Kidney capillary endothelial cell (primary cell): ENCODE data around the gene HOXC10.
A peak's percentile ranks its signal among the peaks of the same experiment; 100 is the strongest.

ENCODE experiments used
- DNase-seq: peaks from one replicate; pipeline ENCODE4 v3.0.0-alpha.2; 2018; ENCODE audit warnings: low spot score

Gene HOXC10

DNA sequence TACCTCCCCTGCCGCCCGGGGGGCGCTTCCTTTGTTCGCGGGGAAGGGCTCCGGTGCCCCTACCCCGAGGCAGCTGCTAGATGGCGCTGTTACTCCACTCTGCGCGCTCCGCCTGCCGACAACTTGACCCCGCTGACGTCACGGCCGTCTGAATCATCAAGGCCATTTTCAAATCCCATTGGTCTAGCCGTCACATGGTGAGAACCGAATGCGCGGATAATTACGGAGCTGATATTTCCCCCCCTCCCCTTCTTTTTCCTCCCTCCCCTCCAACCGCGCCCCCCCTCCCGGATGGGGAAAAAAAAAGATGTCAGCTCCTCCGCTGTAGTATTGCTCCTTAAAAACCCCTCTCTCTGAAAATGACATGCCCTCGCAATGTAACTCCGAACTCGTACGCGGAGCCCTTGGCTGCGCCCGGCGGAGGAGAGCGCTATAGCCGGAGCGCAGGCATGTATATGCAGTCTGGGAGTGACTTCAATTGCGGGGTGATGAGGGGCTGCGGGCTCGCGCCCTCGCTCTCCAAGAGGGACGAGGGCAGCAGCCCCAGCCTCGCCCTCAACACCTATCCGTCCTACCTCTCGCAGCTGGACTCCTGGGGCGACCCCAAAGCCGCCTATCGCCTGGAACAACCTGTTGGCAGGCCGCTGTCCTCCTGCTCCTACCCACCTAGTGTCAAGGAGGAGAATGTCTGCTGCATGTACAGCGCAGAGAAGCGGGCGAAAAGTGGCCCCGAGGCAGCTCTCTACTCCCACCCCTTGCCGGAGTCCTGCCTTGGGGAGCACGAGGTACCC, at the start of gene HOXC10:
Gene HOXC10 (plus strand): TSS at position 246 of the 791 bp plus-strand sequence. CDS start 114 bp downstream, at position 360.
- DNase-seq, result peak; percentile 86

DNA sequence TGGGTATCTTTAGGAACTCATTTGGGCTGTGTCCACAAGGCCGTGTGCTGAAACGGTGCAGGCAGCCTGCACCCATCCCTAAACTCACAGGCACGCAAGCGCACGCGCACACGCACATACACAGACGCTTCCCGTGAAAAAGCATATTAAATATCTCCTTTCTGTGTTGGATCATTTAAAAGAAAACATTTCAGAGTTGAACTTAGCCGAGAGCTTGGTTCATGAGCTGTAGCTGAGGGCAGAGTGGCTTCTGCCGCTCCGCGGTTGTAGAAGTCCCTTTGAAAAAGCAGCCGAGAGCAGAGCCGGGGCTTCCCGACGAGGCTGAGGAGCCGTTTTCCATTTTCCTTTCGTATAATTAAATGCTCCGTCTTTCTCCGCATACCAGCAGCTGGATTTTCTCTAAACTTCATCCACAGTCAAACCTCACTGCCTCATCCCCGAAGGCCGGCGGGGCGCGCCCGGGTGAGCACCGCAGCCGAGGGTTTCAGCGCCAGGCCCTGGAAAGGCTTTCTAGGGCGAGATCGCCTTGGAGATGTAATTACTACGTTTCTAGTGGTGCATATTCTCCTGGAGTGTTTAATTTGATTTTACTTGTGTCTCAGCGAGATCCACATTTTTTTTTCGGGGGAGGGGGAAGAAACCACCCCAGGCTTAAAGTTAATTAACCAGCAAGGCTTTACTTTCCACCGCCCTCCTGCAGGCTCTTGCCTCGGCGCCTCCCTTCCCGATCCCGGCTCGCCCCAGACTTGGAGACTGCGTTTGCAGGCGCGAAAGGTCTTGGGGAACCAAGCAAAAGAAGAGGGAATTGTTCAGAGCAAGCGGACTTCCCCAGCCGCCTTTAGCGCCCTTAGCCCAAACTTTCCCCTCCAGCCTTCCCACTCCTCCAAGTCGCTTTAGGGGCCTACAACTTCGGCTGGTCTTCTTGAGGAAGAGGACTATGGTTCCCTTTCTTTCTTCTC, 49.3 kb upstream of the HOXC10 start:
- no peak for DNase-seq

DNA sequence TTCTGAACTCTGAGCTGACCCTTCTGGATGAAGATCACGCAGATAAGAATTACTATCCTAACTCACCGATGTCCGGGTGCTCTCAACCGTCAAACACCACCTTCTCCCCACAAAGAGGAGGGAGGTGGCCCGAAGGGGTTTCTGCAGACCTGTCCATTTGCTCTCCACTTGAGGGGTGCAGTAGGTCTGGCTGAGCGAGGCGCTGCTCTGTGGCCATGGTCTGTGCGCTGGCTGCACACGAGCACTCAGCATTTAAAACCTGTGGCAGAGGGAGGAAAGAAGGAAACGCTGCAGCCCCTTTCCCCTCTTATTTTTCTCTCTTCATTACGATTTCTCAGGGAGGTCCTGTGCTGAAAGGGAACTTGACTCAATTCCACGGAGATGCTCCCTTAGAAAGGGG, 47.8 kb upstream of the HOXC10 start:
- DNase-seq, result no peak

DNA sequence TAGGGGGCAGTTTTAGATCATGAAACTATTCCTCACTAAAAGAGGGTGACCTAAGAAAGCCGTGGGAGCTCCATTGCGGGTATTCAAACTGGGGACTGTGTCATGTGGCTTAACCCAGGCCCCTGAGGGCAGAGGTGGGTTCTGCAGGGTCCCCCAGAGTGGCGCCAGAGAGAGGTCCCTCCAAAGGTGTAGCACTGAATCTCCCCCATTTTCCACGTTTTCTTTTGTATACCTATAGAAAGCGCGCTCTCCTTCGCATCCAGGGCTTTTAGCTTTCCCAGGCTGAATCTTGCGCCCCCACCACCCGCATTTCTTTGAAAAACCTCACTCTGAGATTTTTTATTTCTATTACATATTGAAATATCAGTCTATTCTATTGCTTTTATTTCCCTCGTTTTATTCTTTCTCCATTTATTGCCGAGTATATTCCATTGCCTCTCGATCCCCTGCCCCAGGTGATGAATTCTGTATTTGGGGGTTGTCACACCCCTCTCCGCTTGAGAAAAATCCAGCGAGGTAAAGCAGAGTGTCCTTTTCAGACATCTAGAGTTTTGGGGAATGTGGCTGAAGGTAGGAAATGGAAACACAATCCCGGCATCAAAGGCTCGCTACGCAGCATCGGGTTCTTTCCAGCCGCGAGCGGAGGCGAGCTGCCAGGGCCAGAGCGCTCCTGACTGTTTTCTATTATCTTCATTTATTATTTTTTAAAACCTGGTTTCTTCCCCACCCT, 47.2 kb upstream of the HOXC10 start:
- no peak for DNase-seq

DNA sequence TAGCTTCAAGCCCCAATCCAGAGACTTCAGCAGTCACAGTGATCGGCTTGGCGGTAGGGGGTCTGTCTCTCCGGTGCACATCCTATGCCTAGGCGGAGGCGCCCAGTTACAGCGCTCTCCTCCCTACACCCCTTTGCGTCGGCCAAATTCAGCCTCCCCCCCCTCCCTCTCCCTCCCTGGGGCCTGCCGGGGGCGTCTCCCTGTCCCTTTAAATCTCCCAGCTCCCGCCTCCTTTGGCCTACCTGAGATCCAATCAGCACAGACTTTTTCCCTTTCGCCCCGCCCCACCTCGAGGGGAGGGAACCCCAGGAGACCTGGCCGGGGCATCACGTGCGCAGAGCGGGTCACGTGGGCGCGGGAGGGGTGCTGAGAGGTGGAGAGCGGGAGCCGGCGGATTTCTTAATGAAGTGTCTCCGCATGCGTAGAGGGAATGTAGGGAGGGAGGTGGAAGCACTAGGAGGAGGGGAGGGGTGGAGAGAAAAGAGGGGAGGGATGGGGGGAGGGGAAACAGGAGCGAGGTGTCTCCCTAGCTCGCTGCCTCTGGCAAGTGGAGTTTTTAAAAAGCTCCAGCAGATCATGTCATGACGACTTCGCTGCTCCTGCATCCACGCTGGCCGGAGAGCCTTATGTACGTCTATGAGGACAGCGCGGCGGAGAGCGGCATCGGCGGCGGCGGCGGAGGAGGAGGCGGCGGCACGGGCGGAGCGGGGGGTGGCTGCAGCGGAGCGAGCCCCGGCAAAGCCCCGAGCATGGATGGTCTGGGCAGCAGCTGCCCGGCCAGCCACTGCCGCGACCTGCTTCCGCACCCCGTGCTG, 46.4 kb upstream of the HOXC10 start, which contains the start of gene HOXC13:
Gene HOXC13 (plus strand): TSS at position 506 of the 815 bp plus-strand sequence. CDS start 76 bp downstream, at position 582.
- DNase-seq, result no peak

DNA sequence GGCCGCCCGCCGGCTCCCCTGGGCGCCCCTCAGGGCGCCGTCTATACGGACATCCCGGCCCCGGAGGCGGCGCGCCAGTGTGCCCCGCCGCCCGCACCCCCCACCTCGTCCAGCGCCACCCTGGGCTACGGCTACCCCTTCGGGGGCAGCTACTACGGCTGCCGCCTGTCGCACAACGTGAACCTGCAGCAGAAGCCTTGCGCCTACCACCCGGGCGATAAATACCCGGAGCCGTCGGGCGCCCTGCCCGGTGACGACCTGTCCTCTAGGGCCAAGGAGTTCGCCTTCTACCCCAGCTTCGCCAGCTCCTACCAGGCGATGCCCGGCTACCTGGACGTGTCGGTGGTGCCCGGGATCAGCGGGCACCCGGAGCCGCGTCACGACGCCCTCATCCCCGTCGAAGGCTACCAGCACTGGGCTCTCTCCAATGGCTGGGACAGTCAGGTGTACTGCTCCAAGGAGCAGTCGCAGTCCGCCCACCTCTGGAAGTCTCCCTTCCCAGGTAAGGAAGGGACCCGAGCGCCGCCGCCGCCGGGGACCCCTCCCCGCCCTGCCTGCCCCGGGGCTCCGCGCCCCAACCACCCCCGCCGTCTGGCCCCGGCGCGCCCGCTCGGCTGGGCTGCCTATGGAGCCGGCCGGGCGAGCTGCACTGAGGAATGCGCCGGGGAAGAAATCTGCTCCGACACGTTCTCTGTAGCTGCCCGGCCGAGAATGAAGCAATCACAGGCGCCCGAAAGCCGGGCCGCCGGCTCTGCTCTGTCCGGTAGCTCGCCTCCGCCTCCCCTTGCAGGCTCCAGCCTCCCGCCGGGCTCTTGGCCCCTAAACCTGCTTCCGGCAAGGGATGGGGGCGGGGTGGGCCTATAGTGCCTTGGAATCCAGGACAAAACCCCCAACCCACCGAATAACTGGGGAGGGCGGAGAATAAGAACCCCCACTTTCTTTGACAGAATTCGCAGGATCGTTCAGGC, 45.5 kb upstream of the HOXC10 start:
- no peak for DNase-seq

DNA sequence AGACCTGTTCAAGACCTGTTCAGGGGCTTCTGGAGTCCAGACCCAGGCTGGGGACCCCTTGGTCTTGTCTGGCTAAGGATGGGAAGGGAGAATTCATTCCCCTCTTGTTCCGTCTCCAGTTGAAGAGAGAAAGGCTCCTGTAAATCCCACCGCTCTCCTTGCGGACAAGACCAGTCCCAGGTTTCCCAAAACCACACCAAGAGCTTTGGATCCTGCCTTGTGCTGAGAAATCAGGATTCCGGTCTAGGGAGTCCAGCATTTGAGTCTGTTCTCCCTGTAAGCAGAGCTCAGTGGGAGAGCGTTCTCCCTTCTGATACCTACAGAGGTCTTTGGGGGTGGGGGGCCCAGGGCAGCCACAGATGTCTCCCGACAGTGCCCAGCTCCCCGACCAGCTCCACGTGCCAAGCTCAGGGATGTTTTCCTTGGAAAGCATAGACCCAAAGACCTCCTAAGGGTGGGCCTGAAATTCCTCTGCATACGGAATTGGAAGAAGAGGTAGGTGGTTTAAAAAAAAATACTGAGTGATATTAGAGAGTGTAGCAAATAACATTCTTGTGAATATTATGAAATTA, 44.4 kb upstream of the HOXC10 start:
- DNase-seq, result no peak

DNA sequence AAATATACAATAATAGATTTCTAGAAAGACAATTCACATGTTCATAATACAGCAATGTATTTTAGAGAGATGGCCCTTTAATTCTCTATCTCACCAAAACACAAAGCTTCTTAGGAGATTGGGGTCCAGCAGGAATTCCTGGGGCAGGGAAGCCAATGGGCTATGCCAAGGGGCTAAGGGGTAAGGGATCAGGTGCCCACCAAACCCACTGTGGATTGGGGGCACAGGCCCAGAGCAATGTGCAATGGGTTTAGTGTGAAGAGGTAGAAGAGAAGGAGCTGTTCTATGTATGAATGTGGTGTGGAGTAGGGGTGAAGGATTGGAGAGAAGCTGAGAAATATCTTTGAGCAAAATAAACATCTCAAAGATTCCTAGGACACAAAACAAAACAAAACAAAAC, 43.8 kb upstream of the HOXC10 start:
- no peak for DNase-seq

DNA sequence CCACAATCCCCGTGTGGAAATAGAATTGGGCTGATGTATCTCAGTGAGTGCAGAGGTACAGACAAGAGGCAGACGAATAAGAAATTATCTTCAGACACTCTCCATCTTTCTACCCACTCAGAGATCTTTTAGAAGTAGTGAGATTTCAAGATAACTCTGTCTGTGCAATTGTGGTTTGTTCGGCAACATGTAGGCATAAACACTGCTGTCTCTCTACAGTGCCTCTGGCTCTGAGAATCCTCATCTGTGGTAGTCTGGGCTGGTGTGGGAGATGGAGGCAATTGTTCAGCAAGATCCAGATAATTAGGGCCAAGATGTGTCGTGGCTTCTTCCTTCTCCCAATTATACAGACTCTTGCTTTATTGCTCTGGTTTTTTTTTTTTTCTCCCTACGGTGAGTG, 43.2 kb upstream of the HOXC10 start:
- no peak for DNase-seq

DNA sequence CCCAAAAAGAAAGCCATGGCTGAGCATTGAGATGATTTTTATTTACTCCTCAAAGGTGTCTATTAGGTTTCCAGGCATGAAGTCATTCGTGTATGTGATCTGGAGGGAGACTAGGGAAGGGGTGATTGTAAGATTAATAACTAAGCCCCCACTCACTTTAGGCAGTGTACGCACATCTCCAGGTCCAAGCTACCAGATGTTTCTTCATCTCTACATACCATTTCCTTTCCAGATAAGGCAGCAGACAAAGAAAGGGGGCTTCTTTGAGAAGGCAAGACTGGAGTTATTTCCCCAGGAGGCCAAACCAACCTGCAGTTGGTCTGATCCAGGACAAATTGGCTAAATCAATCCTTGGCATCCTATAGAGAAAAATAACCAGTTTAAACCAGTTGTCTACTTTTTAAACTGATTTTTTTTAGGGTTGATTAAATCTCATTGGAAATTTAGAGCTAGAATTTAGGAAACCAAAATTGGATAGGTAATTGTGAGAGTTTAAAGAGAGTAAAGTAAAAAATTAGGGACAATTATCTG, 42.4 kb upstream of the HOXC10 start:
- DNase-seq, result no peak

DNA sequence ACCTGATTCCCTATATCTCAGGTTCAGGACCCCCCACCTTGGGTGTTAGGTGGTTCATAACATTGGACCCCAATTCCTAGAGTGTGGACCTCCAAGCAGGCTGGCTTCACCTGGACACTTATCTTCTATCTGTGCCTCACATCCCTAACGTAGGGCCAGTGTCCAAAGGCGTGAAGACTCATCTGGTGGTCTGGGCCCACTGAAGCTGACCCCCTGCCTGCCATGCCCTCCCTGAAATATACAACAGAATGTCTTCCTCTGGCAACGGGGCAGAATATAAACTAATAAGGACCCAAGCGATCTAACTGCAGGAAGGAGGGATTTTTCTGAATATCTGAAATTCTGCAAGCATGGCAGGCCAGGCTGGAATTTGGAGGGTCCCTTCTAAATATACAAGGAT, 40.7 kb upstream of the HOXC10 start:
- no peak for DNase-seq

DNA sequence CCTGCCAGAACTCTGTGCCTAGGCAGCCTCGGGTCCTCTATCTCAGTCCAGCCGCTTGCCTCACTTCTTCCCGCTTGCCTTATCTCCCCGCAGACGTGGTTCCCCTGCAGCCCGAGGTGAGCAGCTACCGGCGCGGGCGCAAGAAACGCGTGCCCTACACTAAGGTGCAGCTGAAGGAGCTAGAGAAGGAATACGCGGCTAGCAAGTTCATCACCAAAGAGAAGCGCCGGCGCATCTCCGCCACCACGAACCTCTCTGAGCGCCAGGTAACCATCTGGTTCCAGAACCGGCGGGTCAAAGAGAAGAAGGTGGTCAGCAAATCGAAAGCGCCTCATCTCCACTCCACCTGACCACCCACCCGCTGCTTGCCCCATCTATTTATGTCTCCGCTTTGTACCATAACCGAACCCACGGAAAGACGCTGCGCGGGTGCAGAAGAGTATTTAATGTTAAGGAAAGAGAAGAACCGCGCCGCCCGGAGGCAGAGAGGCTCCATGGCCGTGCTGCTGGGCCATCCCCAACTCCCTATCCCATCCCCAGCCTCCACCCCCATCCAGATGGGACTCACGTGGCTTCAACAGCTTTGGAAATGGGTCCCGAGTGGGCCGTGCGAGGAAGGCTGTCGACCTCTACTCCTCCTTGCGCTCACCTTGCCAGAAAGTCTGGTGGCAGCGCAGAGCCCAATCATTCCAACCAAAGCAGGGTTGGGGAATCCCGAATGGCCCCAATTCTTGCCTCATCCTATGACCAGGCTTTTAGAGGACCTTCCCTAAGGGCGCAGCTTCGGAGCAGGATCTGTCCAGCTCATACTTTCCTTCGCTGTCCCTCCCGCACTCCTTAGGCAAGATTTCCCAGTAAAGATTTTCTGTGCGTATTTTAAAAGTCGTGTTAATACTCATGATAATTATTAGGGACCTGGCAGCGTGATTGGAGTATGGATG, 39.8 kb upstream of the HOXC10 start:
- no peak for DNase-seq

DNA sequence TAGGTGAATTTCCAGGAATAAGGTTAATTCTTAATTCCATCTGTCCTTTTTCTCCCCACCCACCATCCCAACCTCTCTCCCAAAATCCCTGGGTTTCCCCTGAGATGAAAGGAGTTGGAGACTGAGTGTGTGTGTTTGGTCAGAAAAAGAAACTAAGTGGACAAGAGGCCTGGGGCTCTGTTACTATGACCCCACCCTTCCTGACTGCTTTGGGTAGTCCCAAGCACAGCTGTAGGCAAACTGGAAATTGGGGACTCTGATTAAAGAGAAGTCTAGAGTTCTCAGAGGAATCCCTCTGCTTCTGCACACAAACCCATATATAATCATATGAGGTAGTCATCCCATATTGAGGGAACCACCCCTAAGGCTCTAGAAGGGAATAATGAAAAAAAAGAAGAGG, 37.2 kb upstream of the HOXC10 start:
- DNase-seq, result no peak

DNA sequence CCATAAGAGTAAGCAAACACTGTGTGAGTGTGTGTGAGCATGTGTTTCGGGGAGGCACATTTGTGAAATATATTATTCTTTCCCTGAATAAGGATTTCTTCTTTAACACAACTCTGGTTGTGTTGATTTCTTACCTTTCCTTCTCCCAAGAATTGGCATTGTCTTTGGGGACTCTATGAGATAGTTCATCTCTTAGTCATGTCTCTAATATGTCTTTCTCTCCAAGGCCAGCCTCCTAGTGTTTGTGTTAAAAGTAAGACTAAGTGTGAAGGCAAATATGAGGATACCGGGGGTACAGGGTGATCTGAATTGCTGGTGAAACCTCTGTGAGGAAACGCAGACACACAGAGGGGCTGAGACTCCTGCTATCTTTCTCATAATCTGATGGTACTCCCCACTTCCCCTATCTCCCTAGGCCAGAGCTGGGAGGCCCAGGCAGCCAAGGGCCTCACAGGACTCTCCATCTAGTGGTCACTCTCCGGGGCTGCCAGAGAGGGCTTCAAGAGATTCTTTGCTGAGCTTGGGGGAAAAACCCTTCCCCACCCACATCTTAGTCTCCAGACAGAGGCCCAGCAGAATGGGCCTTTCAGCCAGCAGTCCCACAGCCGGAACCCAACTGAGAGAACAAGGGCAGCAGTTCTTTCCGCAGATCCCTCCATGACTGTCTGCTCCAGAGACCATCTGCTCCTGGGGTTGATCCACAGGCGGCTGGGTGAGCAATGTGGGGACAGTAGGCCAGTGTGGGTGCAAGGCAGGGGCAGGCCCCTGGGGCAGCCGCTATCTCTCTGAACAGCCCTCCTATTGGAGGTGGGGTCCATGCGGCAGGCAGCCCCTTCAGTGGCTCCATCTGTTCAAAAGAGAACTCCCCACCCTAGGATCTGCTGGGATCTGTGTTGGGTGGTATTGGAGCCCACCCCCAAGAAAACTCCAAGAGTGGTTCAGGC, 36.0 kb upstream of the HOXC10 start:
- no peak for DNase-seq

DNA sequence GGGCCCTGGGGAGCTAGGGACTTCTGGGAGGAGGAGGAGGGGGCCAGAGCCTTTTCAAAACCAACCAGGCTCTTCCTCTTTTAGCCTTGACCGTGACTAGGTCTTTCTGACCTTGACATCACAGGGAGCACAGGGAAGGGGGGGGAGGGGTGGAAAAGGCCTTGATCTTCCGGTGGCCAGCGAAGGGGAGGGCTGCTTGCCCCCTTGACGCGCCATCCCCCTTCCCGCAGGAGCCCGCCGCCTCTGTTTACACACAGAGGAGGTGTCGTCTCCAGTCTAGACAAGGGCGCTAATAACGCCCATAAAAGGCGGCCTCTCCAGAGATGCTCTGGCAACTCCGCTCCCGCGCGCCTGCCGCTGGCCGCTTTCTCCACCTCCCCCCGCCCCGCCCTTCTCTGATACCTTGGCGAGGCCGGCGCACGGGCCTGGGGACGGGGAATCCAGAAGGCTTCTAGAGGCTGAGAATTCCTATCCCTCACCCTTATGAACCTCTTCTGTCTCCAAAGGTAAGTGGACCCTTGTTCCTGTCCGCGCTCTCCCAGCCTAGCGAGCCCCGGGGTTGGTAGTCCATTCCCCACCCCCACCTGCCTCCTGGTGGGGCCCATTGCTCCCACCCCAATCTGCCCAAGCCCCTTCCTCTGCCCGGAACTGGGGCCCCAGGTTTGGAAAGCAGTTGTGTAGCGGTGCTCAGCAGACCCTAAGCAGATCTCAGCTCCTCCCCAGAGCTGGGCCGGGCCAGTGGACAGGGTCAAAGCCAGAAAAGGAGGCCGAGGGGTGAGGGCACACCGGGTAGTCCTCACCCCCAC, 35.1 kb upstream of the HOXC10 start:
- no peak for DNase-seq

DNA sequence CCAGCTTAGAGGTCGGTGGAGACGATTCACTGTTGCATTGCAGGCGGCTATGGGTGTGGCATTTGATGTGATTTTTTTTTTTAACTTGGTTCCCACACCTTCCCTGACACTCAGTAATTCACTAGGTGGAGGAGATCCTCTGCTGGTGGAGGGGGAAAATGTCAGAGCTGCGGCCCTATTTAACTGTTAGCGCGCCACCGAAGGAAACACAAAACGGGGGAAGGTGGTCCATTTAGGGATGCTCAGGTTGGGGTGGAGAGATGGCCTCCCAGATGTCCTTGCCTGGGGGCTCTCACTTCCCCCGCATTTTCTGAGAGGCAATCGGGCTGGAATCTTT, 34.5 kb upstream of the HOXC10 start:
- DNase-seq, result no peak
